Measurements from ENCODE around the gene SPATA13. TPM values are rescaled to one million over a fixed set of nuclear protein-coding genes. Genes with fewer than 3 reads are reported as not detected.

SPATA13 gene
- total RNA-seq, 1 donor from 2014 or later = 24.7 TPM

- DNase-seq (ENCODE audit: low spot score) (no peak), ATAC-seq (peak; percentile 30)
Measured at GRCh38 chr13:24244802-24245201, 84.3 kb downstream of the SPATA13 start.

- no peak for DNase-seq (ENCODE audit: low spot score)
Measured at GRCh38 chr13:24247016-24247415, 86.5 kb downstream of the SPATA13 start.

GRCh38 chr13:24249624-24250023, 89.1 kb downstream of the SPATA13 start:
- no peak for ATAC-seq
- DNase-seq (ENCODE audit: low spot score) = no peak

More at GRCh38 chr13:24247016-24247415, 86.5 kb downstream of the SPATA13 start:
- ATAC-seq = no peak

GRCh38 chr13:24250376-24251057, 90.0 kb downstream of the SPATA13 start:
- ATAC-seq (no peak), DNase-seq (ENCODE audit: low spot score) (no peak)

- DNase-seq (ENCODE audit: low spot score) (no peak), ATAC-seq (no peak)
Measured at GRCh38 chr13:24251525-24251924, 91.0 kb downstream of the SPATA13 start.

GRCh38 chr13:24252136-24252535, 91.6 kb downstream of the SPATA13 start:
- ATAC-seq (no peak), DNase-seq (ENCODE audit: low spot score) (no peak)

- ATAC-seq = no peak
- DNase-seq (ENCODE audit: low spot score) = no peak
Measured at GRCh38 chr13:24253520-24254145, 93.1 kb downstream of the SPATA13 start.

GRCh38 chr13:24254146-24254841, 93.8 kb downstream of the SPATA13 start:
- ATAC-seq (peak; percentile 28), DNase-seq (ENCODE audit: low spot score) (no peak)

GRCh38 chr13:24257497-24257896, 97.0 kb downstream of the SPATA13 start:
- DNase-seq (ENCODE audit: low spot score) (no peak), ATAC-seq (no peak)

- no peak for DNase-seq (ENCODE audit: low spot score)
- ATAC-seq = peak; percentile 50
Measured at GRCh38 chr13:24261566-24261965, 101.0 kb downstream of the SPATA13 start.

- ATAC-seq (peak; percentile 26), DNase-seq (ENCODE audit: low spot score) (no peak)
Measured at GRCh38 chr13:24263632-24264031, 103.1 kb downstream of the SPATA13 start.

GRCh38 chr13:24264976-24265375, 104.5 kb downstream of the SPATA13 start:
- DNase-seq (ENCODE audit: low spot score) = no peak
- no peak for ATAC-seq

GRCh38 chr13:24265453-24265852, 104.9 kb downstream of the SPATA13 start:
- ATAC-seq (no peak), DNase-seq (ENCODE audit: low spot score) (no peak)

GRCh38 chr13:24267274-24267673, 106.8 kb downstream of the SPATA13 start:
- DNase-seq (ENCODE audit: low spot score) (no peak), ATAC-seq (peak; percentile 45)

GRCh38 chr13:24267801-24268200, 107.3 kb downstream of the SPATA13 start:
- ATAC-seq (no peak), DNase-seq (ENCODE audit: low spot score) (peak; percentile 15)

GRCh38 chr13:24269821-24270220, 109.3 kb downstream of the SPATA13 start:
- no peak for ATAC-seq
- DNase-seq (ENCODE audit: low spot score) = no peak

- ATAC-seq = peak; percentile 87
- DNase-seq (ENCODE audit: low spot score) = peak; percentile 76
Measured at GRCh38 chr13:24270639-24271141, 110.2 kb downstream of the SPATA13 start.

- ATAC-seq (no peak), DNase-seq (ENCODE audit: low spot score) (no peak)
Measured at GRCh38 chr13:24271231-24271600, 110.7 kb downstream of the SPATA13 start.

GRCh38 chr13:24271601-24272451, 111.3 kb downstream of the SPATA13 start:
- peak; percentile 53 for ATAC-seq

GRCh38 chr13:24272452-24273161, 112.1 kb downstream of the SPATA13 start:
- ATAC-seq (no peak), DNase-seq (ENCODE audit: low spot score) (no peak)

More at GRCh38 chr13:24271601-24272451, 111.3 kb downstream of the SPATA13 start:
- peak; percentile 68 for DNase-seq (ENCODE audit: low spot score)

All from left lobe of liver (tissue), 2 donors.